Retinal pigment epithelial cell (primary cell): ENCODE results near the gene GCLC.
"Not testable (repeated sequence)": the region's sequence is repeated elsewhere in the genome, so short reads cannot be mapped to it uniquely, and the experiment has no call there.

ENCODE experiments used
- DNase-seq: peaks from one replicate; pipeline ENCODE4 v3.0.0-alpha.2; 2010; ENCODE audit warnings: low read depth
- H3K4me3 ChIP-seq: 2 replicates; pipeline ENCODE4 v1.5.1; 2011; ENCODE audit warnings: mild to moderate bottlenecking, low read length, control low read depth, moderate library complexity
- CTCF ChIP-seq: conservative IDR thresholded peaks from 2 replicates; pipeline ENCODE4 v1.5.1; 2011; ENCODE audit warnings: low read depth, low read length, control low read depth, inconsistent platforms

GCLC gene

GRCh38 chr6:53484476-53485280 is 60.2 kb downstream of the GCLC start:
- DNase-seq = no peak
- no peak overlapping the region for H3K4me3 ChIP-seq
- peak; percentile 91 for TF ChIP-seq CTCF

GRCh38 chr6:53483423-53484353 is 61.2 kb downstream of the GCLC start:
- no peak for DNase-seq
- H3K4me3 ChIP-seq = no peak overlapping the region
- no peak for TF ChIP-seq CTCF

GRCh38 chr6:53481323-53481722 is 63.6 kb downstream of the GCLC start:
- DNase-seq = no peak
- H3K4me3 ChIP-seq = no peak overlapping the region
- TF ChIP-seq CTCF = no peak

GRCh38 chr6:53480774-53481173 is 64.1 kb downstream of the GCLC start:
- DNase-seq, H3K4me3 ChIP-seq: not testable (repeated sequence)

- no peak overlapping the region for H3K4me3 ChIP-seq
- no peak for TF ChIP-seq CTCF
- no peak for DNase-seq
These were observed 65.0 kb downstream of the GCLC start for GRCh38 chr6:53479871-53480270.

GRCh38 chr6:53476964-53477363 is 67.9 kb downstream of the GCLC start:
- TF ChIP-seq CTCF = no peak
- DNase-seq = no peak

GRCh38 chr6:53474010-53474409 is 70.9 kb downstream of the GCLC start:
- H3K4me3 ChIP-seq = no peak overlapping the region
- TF ChIP-seq CTCF = no peak
- no peak for DNase-seq

More at GRCh38 chr6:53476964-53477363, 67.9 kb downstream of the GCLC start:
- H3K4me3 ChIP-seq = no peak overlapping the region
